Activated CD4-positive, alpha-beta T cell treated with anti-CD3 and anti-CD28 coated beads, Interleukin-10, Interleukin-2, amounts not matched to agents 100 ng/mL and 50 ng/mL, durations not matched to agents 16 hours and 8 hours (primary cell): ENCODE results near the gene PIP4K2A.

Experiments used
- DNase-seq: peaks from one replicate; pipeline ENCODE4 v3.0.0-alpha.2; 2020

Gene PIP4K2A

GRCh38 chr10:22634606-22635459 is 79.5 kb downstream of the PIP4K2A start:
- no peak for DNase-seq

- DNase-seq: no peak
Observed at GRCh38 chr10:22634093-22634492, 80.3 kb downstream of the PIP4K2A start.

- no peak for DNase-seq
Observed at GRCh38 chr10:22633528-22633927, 80.8 kb downstream of the PIP4K2A start.

GRCh38 chr10:22633106-22633505 is 81.3 kb downstream of the PIP4K2A start:
- no peak for DNase-seq

GRCh38 chr10:22631646-22632278 is 82.6 kb downstream of the PIP4K2A start:
- no peak for DNase-seq

GRCh38 chr10:22631185-22631584 is 83.2 kb downstream of the PIP4K2A start:
- DNase-seq: no peak

- DNase-seq: peak; percentile 90
Observed at GRCh38 chr10:22630234-22631174, 83.9 kb downstream of the PIP4K2A start.

GRCh38 chr10:22629852-22630233 is 84.5 kb downstream of the PIP4K2A start:
- peak; percentile 87 for DNase-seq

GRCh38 chr10:22629126-22629525 is 85.3 kb downstream of the PIP4K2A start:
- no peak for DNase-seq

GRCh38 chr10:22628309-22628708 is 86.1 kb downstream of the PIP4K2A start:
- no peak for DNase-seq

GRCh38 chr10:22626784-22627183 is 87.6 kb downstream of the PIP4K2A start:
- DNase-seq: no peak

- DNase-seq: no peak
Observed at GRCh38 chr10:22625516-22626290, 88.7 kb downstream of the PIP4K2A start.

- DNase-seq: no peak
Observed at GRCh38 chr10:22624287-22624738, 90.1 kb downstream of the PIP4K2A start.

GRCh38 chr10:22623633-22624253 is 90.6 kb downstream of the PIP4K2A start:
- DNase-seq: peak; percentile 67

GRCh38 chr10:22622242-22622806 is 92.1 kb downstream of the PIP4K2A start:
- no peak for DNase-seq

- no peak for DNase-seq
Observed at GRCh38 chr10:22621726-22622125, 92.7 kb downstream of the PIP4K2A start.

- DNase-seq: no peak
Observed at GRCh38 chr10:22620929-22621328, 93.4 kb downstream of the PIP4K2A start.

- DNase-seq: peak; percentile 49
Observed at GRCh38 chr10:22620140-22620857, 94.1 kb downstream of the PIP4K2A start.

GRCh38 chr10:22619101-22619500 is 95.3 kb downstream of the PIP4K2A start:
- no peak for DNase-seq

GRCh38 chr10:22618078-22618785 is 96.1 kb downstream of the PIP4K2A start:
- DNase-seq: peak; percentile 58
